ENCODE measurements around the gene ZW10. TPM values are rescaled to one million over a fixed set of nuclear protein-coding genes. Genes with fewer than 3 reads are reported as not detected.
"Not testable (repeated sequence)": the region's sequence is repeated elsewhere in the genome, so short reads cannot be mapped to it uniquely, and the experiment has no call there.

The ZW10 gene
- 10 to 100 TPM; 24.5 to 26.7 (median 25.3) TPM for polyA plus RNA-seq (ENCODE audit: insufficient read length in 3 of 3)

GRCh38 chr11:113773416-113774173 is at the start of gene ZW10:
TSS of gene ZW10 (minus strand) at chr11:113773692. CDS start at chr11:113773666, 26 bp downstream.
- peak; percentile 94 to 95 (median 95) for DNase-seq (ENCODE audit: low read depth in 3 of 3, low spot score in 2 of 3)

GRCh38 chr11:113818426-113818825 is 44.9 kb upstream of the ZW10 start:
- no peak for DNase-seq (ENCODE audit: low read depth in 3 of 3, low spot score in 2 of 3)

DNA sequence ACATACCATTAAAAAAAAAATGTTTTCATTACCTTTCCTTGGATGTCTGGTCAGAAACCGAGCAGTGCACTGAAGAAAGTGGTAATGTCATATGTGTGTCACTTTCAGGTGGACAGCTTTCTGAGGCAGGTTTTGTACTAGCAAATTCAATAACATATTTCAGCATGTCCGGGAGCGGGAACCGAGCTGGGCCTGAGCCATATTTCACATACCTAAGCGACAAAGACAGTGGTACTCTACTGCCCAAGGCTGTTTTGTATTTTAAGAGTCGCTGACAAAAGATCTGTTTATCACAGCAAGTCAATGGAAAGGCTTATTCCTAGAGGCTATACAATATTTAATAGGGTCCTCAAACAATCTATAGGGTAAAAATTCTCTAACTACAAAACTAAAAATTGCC is 44.1 kb upstream of the ZW10 start:
- DNase-seq (ENCODE audit: low read depth in 3 of 3, low spot score in 2 of 3) = no peak

- DNase-seq (ENCODE audit: low read depth in 3 of 3, low spot score in 2 of 3) = no peak
Measured at GRCh38 chr11:113817162-113817561, 43.7 kb upstream of the ZW10 start.

DNA sequence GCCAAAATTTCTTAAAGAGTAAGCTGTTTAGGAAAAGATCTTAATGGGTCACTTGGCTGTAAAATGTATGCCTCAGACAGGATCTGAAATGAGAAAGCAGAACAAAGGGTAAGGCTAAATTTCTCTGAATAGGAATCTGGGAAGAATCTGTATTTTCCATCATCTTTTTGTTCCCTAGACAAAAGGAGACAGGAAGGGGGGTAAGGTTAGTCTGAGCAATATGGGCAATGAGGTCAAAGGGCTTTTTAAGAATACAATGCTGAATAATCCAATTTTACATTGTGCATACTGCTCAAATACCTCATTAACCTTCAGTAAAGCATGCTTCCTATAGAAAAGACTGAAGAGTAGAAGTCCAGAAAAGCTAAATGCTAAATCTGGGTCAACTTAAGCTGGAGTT is 40.7 kb upstream of the ZW10 start:
- DNase-seq (ENCODE audit: low read depth in 3 of 3, low spot score in 2 of 3) = no peak

GRCh38 chr11:113808931-113809330 is 35.4 kb upstream of the ZW10 start:
- DNase-seq (ENCODE audit: low read depth in 3 of 3, low spot score in 2 of 3) = no peak

DNA sequence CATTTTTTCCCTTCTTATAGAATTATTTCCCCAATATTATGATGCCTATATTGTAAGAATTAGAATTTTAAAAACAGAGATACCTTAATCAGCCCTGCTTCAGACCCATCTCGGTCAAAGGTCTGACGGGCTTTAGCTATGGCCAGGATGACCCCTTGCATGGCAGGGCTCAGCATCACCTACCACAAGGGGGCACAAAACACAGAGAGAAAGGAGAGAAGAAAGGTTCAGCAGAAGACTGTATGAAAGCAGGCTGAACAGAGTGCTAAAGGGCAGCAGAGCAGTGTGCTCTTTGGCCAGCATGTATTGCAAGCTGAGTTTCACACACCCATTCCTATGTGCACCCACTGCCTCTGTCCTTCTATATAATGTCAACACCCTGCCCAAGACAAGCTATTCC is 32.9 kb upstream of the ZW10 start:
- DNase-seq (ENCODE audit: low read depth in 3 of 3, low spot score in 2 of 3) = peak in 1 of 3 donors; percentile 5

DNA sequence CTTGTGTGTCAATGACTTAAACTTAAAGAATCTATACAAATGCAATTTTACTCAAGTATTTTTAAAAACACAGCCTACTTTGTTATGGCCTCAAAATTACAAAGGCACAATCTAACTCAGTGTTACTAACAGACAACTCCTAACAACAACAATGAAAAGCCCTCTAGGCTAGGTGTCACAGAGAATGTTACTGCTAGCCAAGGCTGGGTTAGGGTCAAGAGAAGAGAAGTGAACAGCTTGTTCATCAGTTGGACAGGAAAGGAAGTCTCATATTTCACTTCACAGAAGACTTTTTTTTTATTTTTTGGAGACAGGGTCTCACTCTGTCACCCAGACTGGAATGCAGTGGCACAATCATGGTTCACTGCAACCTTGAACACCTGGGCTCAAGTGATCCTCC is 32.1 kb upstream of the ZW10 start:
- DNase-seq (ENCODE audit: low read depth in 3 of 3, low spot score in 2 of 3) = no peak

DNA sequence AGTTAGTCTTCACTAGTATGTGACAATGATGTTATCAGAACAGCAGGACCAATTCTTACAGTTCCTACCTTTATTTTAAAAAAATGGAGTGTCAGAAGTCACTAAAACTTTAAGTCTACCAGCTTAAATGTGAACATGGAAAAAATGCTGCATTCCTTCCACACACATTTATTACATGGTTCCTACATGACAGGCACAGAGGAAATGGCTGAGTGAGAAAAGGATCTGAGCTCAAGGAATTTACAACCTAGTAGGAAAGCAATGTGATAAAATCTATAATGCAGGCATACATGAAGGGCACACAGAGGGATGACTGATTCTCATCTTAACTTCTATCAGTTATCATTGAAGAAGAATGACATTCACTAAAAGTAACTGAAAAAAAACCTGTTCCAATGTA is 29.1 kb upstream of the ZW10 start:
- no peak for DNase-seq (ENCODE audit: low read depth in 3 of 3, low spot score in 2 of 3)

DNA sequence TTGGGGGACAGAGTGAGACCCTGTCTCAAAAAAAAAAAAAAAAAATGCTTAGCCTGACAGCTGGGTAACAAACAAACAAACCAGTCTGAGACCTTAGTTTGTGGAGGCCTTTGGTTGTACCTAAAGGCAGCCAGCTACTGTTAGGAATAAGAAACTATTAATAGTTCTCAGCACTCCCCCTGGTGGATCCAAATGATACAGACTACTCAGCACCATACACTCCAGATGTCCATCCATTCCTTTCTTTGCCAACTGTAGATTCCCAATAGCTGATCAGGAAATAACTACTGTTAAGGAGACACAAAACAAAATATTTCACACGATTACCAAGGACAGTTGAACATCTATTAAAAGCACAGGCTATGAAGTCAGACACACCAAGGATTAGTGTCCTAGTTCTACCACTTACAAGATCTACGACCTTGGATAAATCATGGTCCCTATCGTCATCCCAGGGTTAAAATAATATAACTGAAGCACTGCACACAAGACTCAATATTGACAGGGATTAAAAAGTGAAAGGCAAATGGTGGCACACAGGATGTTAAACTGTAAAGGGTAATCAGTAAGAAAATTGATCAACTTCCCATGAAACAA is 23.3 kb upstream of the ZW10 start:
- no peak for DNase-seq (ENCODE audit: low read depth in 3 of 3, low spot score in 2 of 3)

DNA sequence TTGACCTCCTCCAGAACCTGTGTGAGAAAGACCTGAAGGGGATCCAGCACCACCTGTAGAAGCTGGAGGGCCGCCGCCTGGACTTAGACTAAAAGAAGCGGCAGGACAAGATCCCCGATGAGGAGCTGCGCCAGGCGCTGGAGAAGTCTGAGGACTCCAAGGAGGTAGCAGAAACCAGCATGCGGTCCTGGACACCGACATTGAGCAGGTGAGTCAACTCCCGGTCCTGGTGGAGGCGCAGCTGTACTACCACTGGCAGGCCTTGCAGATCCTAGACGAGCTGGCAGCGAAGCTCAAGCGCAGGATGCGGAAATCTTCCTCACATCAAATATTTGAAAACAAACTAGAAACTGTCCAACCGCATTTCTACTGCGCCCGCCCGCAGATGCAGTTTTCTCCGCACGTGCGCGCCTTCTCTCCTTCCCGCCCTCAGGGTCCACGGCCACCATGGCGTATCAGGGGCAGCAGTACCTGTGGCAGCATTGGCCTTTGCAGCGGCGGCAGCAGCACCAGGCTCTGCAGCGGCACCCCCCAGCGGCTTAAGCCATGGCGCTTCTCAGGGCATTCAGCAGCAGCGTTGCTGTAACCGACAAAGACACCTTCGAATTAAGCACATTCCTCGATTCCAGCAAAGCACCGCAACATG is 16.3 kb upstream of the ZW10 start:
- no peak for DNase-seq (ENCODE audit: low read depth in 3 of 3, low spot score in 2 of 3)

- DNase-seq (ENCODE audit: low read depth in 3 of 3, low spot score in 2 of 3) = not testable (repeated sequence)
Measured at GRCh38 chr11:113789016-113789415, 15.5 kb upstream of the ZW10 start.

DNA sequence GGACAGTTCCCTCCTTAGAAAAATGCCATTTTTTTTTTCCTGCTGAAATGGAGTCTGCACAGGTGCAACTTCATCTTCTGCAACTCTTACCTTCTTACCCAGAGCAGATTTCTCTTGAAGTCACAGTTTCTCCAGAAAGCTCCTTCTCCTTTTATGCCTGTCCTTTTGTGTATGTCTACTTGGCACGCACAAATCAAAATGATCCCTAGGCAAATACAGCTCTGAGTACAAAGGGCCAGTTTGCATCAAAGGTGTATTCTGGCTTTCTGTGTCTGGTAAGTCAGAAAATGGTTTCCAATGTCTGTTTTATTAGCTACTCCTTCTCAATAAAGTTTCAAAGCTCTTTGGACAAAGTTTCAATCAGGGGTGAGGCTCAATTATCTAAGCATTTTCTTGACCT is 8.6 kb upstream of the ZW10 start:
- DNase-seq (ENCODE audit: low read depth in 3 of 3, low spot score in 2 of 3) = no peak

- no peak for DNase-seq (ENCODE audit: low read depth in 3 of 3, low spot score in 2 of 3)
Measured at GRCh38 chr11:113781682-113782081, 8.2 kb upstream of the ZW10 start.

DNA sequence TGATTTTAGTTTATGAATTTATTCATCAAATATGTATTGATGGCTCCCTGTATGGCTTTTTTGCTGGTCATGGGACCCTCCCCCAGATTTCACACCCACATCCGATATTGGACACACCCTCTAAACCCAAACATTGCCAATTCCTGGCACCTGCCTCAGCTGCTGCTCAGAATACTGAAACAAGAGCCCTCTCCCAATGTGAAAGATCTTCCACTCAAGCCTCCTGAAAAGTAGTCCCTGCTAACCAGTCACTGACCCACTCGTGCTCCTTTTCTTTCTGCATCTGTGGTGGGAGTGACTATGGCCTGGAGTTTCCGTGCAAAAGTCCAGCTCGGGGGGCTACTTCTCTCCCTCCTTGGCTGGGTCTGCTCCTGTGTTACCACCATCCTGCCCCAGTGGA is 6.0 kb upstream of the ZW10 start, which contains the start of gene CLDN25:
Gene CLDN25 (plus strand): TSS at position 301 of the 400 bp plus-strand sequence. CDS start 0 bp downstream, at position 301.
- no peak for DNase-seq (ENCODE audit: low read depth in 3 of 3, low spot score in 2 of 3)

DNA sequence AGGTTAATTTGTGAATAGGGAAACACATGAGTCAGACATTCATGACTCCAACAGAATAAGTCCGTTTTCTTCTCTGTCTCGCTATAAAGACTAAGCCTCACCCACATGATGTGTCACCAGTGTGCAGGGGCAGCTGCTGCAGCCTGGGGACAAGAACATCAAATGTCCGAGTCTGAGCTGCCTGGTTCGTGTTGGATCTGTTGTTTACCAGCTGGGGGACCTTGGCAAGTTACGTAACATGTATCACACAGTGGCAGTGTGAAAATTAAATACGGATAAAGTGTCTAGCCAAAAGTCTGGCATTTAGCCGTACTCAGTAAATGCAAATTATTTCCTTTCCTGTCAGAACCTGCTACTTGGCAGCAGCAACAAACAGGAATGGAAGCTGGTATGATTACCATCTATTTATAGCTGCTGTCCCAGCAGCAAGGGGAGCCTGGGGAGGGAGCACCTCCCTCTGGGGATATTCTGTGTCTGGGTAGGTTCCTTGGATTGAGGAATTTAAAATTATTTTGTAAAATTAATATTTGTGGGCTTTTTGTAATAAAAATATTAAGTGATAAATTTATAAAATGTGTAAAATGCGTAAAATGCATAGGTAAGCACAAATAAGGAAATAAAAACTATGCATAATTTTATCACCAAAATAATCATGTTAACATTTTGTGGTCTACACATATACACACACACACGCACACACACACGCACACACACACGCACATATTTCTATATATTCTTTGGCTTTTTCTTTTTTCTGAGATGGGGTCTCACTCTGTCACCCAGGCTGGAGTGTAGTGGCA is 4.8 kb upstream of the ZW10 start:
- DNase-seq (ENCODE audit: low read depth in 3 of 3, low spot score in 2 of 3) = no peak

DNA sequence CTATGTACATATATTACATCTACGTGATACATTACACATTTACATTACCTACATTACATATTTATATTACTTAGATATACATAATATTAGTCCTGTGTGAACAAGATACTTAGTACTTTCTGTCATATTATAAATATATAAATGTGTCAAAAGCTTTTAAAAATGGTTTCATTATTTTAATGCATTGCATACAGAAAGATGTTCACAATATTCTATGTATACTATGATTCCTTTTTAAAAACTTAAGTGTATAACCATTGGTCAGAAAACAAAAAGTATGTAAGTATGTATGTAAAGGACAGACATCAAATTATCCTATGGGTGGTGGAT is 647 bp upstream of the ZW10 start:
- DNase-seq (ENCODE audit: low read depth in 3 of 3, low spot score in 2 of 3) = no peak

GRCh38 chr11:113773092-113773415 is 438 bp downstream of the ZW10 start:
- peak in 1 of 3 donors; percentile 44 for DNase-seq (ENCODE audit: low read depth in 3 of 3, low spot score in 2 of 3)

DNA sequence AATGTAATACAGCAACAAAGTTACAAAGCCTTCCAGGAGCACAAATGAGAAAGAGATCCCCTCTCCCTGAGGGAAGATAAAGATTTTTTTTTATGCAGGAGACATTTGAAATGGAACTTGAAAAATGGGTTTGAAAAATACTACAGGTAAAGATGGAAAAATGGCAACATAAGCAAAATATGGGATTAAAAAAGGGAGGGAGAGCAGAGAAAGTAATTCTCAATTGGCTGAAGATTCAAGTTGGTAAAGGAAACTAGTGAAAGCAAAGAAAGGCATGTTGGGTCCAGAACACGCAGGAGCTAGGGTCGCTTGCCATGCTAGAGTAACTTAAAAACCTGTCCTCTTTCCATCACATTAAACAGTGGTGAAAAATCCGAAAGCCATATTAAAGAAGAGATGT is 1.5 kb downstream of the ZW10 start:
- DNase-seq (ENCODE audit: low read depth in 3 of 3, low spot score in 2 of 3) = no peak

DNA sequence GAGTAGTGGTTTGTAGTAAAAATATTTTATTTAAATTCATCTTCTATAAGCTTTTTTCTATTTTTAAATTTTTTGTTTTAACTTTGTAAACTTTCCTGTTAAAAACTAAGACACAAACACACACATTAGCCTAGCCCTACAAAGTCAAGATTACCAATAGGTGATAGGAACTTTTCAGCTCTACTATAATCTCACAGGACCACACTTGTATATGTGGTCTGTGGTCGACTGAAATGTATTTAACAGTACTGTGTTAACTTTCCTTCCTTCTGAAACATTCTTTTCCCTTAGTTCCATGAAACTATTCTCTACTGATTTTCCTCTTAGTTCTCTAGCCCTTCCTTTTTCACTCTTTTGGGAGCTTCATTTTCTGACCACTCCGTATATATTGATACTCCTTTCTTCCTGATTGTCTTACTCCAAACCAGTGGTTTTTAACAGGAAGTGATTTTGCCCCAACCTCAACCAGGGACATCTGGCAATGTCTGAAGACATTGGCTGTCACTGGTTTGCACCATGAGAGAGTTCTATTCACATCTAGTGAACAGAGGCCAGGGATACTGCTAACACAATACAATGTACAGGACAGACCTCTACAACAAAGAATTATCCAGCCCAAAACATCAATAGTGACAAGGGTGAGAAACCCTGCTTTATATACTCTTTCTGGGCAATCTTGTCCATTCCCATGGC is 8.8 kb downstream of the ZW10 start:
- no peak for DNase-seq (ENCODE audit: low read depth in 3 of 3, low spot score in 2 of 3)

GRCh38 chr11:113763040-113763439 is 10.5 kb downstream of the ZW10 start:
- DNase-seq (ENCODE audit: low read depth in 3 of 3, low spot score in 2 of 3) = not testable (repeated sequence)
